Cardiac fibroblast (primary cell): Measurements from ENCODE around the gene KIF21B.

Experiments
- DNase-seq, 2 donors: peaks; one replicate each; pipeline versions ENCODE4 v3.0.0 to v3.0.0-alpha.2; 2010; ENCODE audit warnings: low read depth in 2 of 2
- H3K4me3 ChIP-seq, 2 donors: replicated peaks in 1 of 2; 1 replicate in 1 of 2; 2 replicates in 1 of 2; pipeline ENCODE4 v1.5.1; 2011; ENCODE audit warnings: low read depth in 2 of 2, low read length in 2 of 2, mild to moderate bottlenecking in 2 of 2, moderate library complexity in 1 of 2
- CTCF ChIP-seq: IDR thresholded peaks from one replicate; pipeline ENCODE4 v1.5.1; 2011; ENCODE audit warnings: low read depth, mild to moderate bottlenecking, low read length, inconsistent platforms

Gene KIF21B

DNA sequence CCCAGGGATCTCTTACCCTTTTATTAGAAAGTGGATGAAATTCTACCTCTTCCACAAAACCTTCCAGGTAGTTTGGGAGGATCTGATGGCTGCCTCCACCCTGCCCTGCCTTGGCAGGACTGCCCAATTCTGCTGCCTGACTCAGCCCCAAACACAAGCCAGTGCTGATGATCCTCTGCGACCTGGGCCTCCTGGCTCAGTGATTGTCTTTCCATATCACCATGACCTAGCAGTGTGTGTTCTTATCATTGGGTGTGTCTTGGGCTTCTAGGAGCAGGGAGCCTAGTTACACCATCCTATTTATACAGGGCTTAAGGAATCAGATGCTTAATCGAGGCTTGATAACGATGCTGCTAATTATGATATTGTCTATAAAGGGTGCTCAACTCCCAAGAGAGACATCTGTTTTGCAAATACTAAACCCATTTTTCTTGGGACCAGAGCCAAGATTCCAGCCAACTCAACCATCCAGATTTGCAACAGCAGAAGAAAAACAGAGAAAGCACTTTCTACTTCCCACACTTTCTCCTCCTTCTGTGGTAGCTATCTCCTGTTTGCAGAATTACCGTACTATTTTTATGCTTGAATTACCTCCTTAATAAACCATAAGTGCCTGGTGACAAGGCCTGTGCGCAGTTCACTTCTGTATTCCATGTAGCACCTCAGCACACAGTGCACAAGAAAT, 36.5 kb upstream of the KIF21B start:
- H3K4me3 ChIP-seq, result no peak overlapping the region
- TF ChIP-seq CTCF, result no peak
- peak in 1 of 2 donors; percentile 18 for DNase-seq

DNA sequence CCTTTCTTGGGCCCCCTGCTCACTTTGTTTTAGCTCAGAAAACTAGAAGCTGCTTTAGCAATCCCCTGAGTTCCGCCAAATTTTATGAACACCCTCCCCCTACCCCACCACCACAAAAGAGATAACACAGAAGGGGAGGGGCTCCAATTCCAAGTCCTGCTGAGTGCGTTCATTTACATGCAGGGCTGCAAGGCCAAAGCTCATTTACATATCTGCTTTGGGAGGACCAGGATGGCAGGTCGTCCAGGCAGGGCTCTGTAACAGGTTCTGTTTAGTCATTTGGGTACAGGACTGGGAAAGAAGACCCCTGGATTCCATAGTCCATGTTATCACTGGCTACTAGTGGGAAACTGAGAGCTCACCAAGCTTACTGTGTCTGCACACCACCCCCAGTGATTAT, 35.9 kb upstream of the KIF21B start:
- no peak for TF ChIP-seq CTCF
- H3K4me3 ChIP-seq, result no peak overlapping the region
- no peak for DNase-seq

DNA sequence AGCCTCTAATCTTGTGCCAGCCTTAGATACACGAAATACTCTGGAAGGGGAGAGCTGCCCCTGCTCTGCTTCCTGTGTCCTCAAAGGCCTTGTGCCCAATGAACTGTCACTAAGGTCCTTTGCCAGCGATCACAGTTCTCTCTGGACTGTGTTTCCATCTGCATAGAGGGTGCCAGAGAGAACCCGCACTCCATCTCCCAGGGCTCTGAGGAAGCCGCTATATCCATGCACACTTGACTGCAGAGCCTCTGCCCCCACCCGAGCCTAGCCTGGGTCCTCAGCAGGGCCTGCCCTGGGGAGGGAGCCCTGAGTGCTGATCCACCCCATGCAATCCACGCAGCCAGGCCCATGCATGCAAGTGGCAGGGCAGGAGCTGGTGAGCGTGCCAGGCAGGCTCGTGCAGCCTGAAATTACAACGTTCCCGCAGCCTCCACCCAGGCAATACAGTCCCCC, 30.6 kb upstream of the KIF21B start:
- H3K4me3 ChIP-seq, result no peak overlapping the region
- no peak for TF ChIP-seq CTCF
- no peak for DNase-seq

DNA sequence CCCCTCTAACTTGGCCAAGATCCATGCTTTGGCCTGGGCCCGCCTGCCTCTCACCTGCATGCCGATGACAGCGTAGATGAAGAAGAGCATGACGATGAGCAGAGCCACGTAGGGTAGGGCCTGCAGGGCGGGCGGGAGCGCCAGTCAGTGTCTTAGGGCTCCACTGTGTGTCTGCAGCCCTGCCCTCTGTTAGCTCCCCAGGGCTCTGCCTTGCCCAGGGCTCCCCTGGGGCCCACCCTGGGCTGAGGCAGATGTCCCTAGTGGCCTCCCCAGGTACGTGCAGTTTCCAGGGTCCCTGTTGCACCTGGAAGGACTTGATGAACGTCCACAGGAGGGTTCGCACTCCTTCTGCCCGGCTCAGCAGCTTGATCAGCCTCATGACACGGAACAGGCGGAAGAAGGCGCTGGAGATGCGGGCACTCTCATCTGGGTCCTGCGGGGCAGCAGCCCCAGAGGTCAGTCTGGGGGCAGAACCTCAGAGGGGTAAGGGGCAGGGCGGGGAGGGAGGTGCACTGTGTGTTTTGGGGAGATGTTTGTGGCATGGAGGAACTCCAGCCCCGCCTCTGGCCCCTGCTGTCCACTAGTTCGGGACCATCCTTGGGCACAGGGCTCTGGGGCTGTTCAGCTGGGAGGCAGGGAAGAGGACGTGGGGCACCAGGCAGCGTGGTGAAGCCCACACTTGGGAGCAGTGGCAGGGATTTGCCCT, 29.8 kb upstream of the KIF21B start:
- H3K4me3 ChIP-seq, result no peak overlapping the region
- TF ChIP-seq CTCF, result no peak

DNA sequence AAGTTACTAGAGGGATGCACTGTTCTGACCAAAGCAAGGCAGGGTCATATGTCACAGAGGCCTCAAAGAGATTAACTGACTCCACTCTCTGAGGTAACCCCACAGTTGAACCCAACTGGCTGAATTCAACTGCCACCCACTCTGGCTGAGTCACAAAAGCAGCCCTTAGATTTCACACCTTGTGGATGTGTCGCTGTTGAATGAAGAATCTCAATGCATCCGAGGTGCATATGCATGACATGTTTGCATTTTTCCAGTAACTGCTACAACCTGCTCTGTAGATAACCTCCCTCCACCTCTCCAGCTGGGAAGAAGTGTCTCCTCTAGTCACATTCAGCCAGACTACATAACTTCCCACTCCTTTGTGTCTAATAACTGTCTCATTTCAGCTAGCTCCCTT, 27.9 kb upstream of the KIF21B start:
- DNase-seq, result no peak
- no peak for TF ChIP-seq CTCF
- no peak overlapping the region for H3K4me3 ChIP-seq

More for the DNA sequence above, 29.8 kb upstream of the KIF21B start:
- no peak for DNase-seq

DNA sequence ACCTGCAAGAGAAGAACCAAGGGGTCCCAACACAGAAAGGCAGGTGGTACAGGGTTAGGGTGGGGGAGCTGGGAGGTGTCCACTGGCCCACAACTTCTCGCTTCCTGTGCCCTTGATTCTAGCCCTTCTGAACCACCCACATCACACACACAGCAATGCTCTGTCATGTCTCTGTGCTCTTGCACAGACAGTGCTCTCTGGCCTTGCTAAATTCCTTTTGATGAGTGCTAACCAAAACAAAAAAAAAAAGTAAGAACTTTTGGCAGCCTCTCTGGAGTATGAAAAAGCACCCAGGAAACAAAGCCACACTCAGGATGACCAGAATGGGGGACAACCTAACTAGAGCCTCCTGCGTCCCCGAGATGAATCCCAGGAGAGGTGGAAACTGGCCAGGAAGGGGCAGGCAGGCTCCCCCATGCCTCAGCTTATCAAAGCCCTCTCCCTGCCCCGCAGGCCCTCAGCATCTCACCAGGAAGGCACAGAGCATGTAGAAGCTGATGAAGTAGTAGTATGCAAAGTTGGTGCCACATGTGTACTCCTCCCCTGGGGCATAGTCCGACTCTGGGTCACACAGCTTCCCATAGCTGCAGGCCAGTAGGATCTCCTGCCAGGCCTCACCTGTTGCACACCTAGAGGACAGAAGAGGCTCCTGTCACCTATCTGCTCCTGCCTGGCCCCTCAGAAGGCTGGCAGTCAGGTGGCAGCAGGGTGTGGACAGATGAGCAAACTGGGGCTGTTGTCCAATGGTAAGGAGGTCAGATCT, 27.2 kb upstream of the KIF21B start:
- H3K4me3 ChIP-seq, result no peak overlapping the region
- DNase-seq, result peak; percentile 11 to 58
- no peak for TF ChIP-seq CTCF
